Stimulated activated CD4-positive, alpha-beta T cell treated with anti-CD3 and anti-CD28 coated beads, TNF-alpha, amount 100 ng/mL, for 4 hours (primary cell): Measurements from ENCODE around the gene MAN2B2.

ENCODE experiments used
- DNase-seq, 3 experiments: peaks; one replicate each; pipeline ENCODE4 v3.0.0-alpha.2; 2020; ENCODE audit warnings: low read depth in 3 of 3

Gene MAN2B2

GRCh38 chr4:6574747-6575502, at the start of gene MAN2B2:
Gene MAN2B2, plus strand, starts transcription at chr4:6575189. Its CDS starts 22 bp downstream, at chr4:6575211.
- peak; percentile 66 to 79 (median 70) for DNase-seq

GRCh38 chr4:6525474-6525873, 49.5 kb upstream of the MAN2B2 start:
- no peak for DNase-seq

- DNase-seq, result no peak
These were observed 48.8 kb upstream of the MAN2B2 start for GRCh38 chr4:6526156-6526555.

GRCh38 chr4:6526671-6527091, 48.3 kb upstream of the MAN2B2 start:
- no peak for DNase-seq

- no peak for DNase-seq
These were observed 47.7 kb upstream of the MAN2B2 start for GRCh38 chr4:6527259-6527658.

- no peak for DNase-seq
These were observed 47.0 kb upstream of the MAN2B2 start for GRCh38 chr4:6527683-6528595.

- DNase-seq, result no peak
These were observed 46.0 kb upstream of the MAN2B2 start for GRCh38 chr4:6529021-6529420.

GRCh38 chr4:6530301-6530700, 44.7 kb upstream of the MAN2B2 start:
- DNase-seq, result no peak

- DNase-seq, result no peak
These were observed 44.0 kb upstream of the MAN2B2 start for GRCh38 chr4:6530964-6531363.

- DNase-seq, result no peak
These were observed 42.9 kb upstream of the MAN2B2 start for GRCh38 chr4:6532102-6532501.

GRCh38 chr4:6532658-6533057, 42.3 kb upstream of the MAN2B2 start:
- DNase-seq, result no peak

GRCh38 chr4:6534050-6534449, 40.9 kb upstream of the MAN2B2 start:
- DNase-seq, result no peak

- no peak for DNase-seq
These were observed 40.2 kb upstream of the MAN2B2 start for GRCh38 chr4:6534618-6535328.

GRCh38 chr4:6535329-6535692, 39.7 kb upstream of the MAN2B2 start:
- no peak for DNase-seq

GRCh38 chr4:6535706-6536105, 39.3 kb upstream of the MAN2B2 start:
- no peak for DNase-seq

- no peak for DNase-seq
These were observed 36.9 kb upstream of the MAN2B2 start for GRCh38 chr4:6538111-6538510.

- DNase-seq, result no peak
These were observed 36.4 kb upstream of the MAN2B2 start for GRCh38 chr4:6538575-6538974.

GRCh38 chr4:6539009-6539764, 35.8 kb upstream of the MAN2B2 start:
- no peak for DNase-seq

GRCh38 chr4:6540879-6541278, 34.1 kb upstream of the MAN2B2 start:
- no peak for DNase-seq

GRCh38 chr4:6541789-6542188, 33.2 kb upstream of the MAN2B2 start:
- DNase-seq, result no peak

GRCh38 chr4:6542951-6543350, 32.0 kb upstream of the MAN2B2 start:
- DNase-seq, result no peak

- no peak for DNase-seq
These were observed 28.9 kb upstream of the MAN2B2 start for GRCh38 chr4:6546091-6546490.
